Activated naive CD4-positive, alpha-beta T cell (primary cell): ENCODE results near the gene PTCD2.
"Not testable (repeated sequence)": the region's sequence is repeated elsewhere in the genome, so short reads cannot be mapped to it uniquely, and the experiment has no call there.

ENCODE experiments used
- DNase-seq, 4 experiments: peaks; one replicate each; lab custom pipeline; 2025; lab: John Stamatoyannopoulos, UW

The PTCD2 gene

DNA sequence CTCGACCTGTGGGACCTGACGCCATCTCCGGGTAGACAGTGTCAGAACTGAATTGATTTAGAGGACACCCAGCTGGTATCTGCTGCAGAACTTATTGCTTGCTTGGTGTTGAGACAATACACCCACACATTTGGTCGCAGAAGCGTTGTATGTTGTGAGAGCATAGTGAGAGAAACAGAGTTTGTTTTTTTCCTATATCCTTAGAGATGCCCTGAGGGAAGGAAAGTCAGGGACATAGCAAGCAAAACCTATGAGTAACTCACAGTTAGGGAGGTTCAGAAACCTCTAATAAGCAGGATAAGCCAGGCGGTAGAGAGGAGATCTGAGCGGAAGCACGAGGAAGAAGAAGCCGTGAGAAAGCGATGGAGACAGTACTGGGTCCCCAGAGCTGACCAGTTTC, 59.8 kb downstream of the PTCD2 start:
- no peak for DNase-seq

DNA sequence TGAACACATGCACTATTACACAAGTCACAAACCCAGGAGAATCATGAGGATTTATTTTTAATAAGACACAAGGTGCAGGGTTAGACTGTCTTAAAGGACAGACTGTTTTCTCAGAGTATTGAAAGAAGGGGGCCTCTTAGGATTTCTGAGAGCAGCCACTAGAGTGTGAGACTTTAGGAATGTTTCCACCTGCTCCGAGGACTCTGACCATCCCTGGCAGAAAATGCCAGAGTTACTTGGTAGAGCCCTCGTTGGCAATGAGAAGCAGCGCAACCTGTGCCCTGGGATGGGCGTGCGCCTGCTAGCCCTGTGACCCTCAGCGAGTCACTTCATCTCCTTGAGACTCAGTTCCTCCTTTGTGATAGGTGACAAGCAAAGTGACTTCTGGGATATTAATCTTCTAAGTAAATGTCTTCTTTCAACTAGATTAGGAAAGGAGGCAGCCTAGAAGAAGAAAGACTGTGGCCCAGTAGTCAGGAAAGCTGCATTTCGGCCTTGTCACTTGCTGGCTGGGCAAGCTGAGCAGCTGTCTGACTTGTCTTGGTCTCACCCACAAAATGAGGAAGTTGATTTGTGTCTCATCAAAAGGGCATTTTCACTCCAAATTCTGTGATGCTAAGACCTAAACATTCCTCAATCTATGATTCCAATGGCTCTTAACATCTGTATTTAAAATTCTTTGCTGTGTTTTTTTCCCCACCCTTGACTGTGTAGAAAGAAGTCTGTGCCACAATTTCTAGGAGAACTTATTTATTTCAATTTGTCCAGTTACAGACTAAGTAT, 60.5 kb downstream of the PTCD2 start:
- no peak for DNase-seq

DNA sequence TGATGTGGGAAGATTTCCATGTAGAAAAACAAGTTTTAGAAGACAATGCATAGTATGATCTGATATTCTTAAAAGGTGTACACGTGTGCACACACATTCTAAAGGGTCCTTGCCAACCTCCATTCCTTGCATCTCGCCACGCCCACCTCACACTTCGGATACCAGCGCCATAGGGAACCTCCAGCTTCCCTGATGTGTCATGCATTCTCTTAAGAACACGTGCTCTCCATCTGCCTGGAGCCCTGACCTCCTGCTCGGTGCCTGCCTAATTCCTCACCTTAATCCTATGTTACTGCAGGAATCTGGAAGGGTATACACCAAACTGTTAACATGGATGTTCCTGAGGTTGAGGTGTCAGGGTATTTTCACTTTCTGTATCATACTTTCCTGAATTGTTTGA, 63.1 kb downstream of the PTCD2 start:
- DNase-seq, result no peak

DNA sequence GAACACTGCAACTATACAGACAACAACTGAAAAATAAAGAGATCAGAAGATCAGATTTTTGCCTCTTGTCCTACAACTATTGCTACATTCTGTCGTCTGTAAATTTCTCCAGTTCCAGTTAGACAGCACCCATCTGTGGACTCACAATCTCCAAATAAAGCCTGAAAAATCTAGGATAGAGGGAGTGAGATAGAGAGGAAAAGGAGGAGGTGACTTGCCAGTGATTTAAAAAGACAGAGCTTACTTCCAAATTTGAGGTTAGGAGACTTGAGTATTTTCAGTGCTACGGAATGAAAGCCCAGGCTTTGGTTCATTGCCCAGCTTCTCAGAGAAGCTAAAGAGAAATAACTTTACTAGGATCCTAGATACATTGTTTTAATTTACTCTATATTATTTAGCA, 63.6 kb downstream of the PTCD2 start:
- DNase-seq, result no peak

DNA sequence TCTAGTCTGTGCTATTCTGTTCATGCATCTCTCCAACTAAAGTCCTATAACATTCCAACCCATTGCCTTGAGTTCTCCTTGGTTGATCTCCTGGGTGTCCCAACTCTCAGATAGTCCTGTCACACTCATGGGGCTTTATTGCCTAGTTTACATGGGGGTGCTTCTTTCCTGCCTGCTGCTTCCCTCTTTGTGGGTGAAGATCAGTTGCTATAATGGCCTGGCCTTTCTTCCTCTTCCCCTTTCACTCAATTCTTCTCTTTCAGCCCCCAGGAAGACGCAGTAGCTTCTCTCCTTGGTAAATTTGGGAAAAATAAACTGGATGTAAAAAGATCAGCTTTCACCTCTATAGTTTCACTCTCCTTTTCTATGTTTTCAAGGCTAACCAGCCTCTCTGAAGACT, 66.5 kb downstream of the PTCD2 start:
- DNase-seq, result no peak

DNA sequence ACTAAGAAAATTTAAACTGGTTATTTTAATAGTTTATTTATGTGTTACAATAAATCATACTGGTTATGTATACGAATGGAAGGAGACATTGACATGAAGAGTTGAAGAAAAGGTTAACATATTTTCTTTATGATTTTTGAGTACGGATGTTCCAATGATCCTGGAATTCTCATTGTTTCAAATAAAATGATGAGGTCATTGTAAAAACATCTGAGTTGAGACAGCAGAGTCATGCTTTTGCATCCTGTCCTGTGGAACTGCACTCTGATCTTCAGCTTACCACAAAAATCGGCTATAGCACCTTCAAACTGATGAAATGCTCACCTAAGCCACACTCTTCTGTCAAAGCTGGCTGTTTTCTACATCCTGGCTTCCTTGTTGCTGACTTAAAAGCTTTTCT, 67.8 kb downstream of the PTCD2 start:
- no peak for DNase-seq

DNA sequence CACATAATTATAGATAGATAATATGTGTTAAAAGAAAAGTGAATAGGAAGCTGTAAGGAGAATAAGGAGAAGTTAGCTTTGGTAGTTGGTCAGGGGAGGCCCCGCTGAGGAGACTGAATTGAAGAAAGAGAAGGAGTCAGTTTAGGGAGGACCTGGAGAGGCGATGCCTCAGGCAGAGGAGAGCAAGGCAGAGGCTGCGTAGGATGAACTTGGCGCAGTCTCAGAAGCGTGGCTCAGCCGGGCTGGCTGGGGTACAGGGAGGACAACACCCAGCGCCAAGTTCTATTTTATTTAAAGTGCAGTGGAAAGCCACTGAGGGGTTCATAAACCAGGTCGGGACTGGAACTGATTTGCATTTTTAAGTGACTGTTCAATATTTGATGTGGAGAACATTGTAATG, 68.5 kb downstream of the PTCD2 start:
- no peak for DNase-seq

DNA sequence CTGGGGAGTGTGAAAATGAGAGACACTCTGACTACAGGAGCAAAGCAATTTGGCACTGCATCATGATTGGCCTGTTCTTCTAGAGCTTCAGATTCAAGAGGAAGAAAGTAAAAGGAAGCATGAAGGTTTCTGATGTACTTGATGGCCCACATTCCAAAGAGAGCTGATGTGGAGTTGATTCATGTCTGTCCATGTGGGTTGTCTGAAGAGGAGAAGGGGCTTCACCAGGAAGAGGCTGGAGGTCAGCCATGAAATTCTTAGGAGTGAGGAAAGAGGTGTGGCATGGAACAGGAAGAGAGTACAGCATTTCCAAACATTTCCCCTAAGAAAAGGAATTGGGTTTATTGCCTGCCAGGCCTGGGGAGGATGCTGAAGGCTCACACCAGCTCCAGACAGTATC, 70.7 kb downstream of the PTCD2 start:
- no peak for DNase-seq

DNA sequence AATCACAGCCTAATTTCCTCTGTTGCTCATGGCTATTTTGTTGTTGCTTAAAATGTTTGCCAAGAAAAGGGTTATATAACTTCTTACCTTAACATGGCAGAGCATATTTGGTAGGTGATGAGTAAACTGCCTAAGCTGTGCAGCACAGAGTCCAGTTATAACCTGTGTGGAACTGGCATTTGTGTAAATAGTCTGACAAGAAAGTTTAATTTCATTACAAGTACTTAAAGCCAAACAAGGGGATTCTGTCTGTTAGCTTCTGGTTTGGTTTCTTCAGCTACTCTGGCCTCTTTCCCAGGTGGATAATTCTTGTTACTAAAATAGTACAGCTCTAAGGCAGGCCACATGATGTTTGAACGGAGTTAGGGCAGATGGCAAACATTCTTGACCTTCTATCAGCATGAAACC, 72.2 kb downstream of the PTCD2 start:
- no peak for DNase-seq

DNA sequence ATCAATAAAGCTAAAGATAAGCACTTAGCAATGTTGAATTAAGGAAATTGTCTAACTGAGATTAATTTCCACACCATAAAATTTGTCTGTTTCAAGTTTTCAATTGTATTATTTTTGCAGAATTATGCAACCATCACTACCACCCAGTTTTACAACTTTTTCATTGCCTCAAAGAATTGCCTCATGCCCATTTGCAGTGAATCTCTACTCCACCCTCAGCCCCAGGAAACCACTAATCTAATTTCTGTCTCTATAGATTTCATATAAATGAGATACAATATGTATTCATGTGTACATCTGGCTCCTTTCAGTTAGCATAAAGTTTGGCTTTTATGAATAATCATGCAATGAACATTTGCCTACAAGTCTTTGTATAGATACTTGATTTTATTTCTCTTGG, 72.9 kb downstream of the PTCD2 start:
- DNase-seq, result no peak

DNA sequence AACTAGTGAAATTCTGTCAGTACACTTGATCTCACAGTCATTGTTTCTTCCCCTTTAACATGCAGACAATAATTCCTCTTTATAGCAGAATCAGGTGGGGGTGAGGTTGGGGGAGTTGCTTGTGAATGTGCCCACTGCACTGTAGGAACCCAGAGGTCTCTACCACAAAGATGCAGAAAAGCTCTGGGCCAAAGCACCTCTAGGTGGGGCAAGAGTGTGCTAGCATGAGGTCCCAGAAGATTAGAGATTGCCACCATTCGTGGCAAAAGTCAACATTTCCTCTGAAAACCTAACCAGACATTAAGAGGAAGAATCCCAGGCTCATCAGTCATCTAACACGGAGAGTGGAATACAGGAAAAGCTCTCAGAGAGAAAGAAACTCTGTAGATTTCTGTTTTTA, 74.5 kb downstream of the PTCD2 start:
- DNase-seq, result no peak

DNA sequence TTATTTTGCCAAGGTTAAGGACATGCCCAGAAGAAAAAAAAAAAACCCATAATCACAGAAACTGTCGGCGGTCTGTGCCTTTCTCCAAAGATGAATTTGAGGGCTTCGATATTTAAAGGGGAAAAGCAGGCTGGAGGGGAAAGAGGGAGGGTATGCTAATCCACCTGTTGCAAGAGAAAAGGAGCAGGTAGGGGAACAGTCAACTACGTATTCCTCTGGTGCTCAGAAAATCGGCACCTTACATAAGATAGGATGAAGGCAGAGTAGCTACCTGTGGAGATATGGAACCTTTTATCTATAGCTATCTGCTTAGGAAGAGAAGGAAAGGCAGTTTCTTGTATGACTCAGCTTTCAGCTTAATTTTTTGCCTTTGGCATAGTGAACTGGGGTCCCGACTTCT, 77.7 kb downstream of the PTCD2 start:
- no peak for DNase-seq

DNA sequence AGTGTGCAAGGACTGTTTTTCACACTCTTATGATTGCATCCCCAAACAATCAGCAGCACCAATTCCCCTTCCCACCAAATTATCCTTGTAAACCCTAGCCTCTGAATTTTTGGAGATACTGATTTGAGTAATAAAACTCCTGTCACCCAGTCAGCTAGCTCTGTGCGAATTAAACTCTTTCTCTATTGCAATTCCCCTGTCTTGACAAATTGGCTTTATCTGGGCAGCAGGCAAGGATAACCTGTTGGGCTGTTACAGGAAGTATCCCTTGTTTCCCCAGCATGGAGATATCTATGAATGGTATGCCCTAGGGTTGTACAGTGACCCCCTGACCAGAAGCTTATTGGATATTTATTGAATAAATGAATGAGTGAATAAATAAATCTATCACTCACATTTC, 80.8 kb downstream of the PTCD2 start:
- DNase-seq, result no peak

DNA sequence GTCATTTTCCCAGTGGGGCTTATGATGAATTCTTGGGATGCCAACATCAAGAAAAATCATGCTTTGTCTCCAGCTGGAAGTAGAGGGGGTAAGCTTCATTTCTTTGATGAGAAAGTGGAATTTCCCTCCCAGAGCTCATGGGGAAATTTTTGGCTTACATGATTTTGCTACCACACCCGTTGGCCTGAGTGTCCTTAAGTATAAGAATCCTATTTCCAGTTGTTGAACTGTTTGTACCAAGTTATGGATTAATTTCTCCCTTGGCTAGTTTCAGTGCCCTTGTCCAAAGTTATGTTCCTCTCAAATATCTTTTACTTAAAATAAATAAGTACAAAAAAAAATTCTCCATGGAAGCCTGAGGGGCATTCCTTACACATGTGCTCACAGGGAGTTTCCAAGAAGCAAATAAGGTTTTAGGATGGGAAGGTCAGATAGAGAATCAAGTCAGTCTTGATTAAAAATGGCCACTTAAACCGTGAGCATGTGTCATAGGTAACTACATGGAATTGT, 82.3 kb downstream of the PTCD2 start:
- DNase-seq, result no peak

DNA sequence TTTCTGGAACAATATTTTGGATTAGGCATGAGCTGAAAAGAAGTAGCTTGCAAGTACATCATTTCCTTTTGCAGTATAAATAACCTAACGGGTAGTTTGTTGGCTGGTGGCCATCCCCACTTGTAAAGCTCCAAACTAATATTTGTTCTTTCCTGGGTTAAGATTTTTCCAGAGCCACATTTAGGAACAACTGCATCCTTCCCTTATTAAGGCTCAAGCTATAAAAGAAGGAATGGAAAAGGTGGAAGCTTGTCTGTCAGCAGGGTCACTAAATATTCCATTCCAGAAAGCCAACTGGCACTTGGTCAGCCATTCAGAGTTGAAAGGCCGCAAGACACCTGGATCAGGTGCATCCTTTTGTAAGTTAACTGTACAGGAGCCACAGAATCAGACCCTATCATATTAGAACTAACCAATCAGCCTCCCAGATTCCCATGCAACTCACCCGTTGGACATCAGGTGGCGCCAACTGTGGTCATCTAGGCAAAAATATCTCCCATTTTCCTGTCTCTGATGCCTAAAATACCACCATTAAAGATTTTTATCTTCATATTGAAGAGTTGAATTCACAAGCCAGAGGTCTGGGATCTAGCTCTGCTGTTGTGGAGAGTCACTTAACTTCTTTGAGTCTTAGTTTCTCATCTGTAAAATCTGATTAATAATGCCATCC, 82.9 kb downstream of the PTCD2 start:
- DNase-seq, result no peak

DNA sequence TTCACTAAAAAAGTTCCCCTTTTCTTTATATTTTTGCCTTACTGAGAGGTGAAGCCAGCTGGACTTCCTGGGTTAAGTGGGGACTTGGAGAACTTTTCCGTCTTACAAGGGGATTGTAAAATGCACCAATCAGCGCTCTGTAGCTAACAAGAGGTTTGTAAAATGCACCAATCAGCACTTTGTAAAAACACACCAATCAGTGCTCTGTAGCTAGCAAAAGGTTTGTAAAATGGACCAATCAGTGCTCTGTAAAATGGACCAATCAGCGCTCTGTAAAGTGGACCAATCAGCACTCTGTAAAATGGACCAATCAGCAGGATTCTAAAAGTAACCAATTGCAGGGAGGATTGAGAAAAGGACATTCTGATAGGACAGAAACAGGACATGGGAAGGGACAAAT, 84.6 kb downstream of the PTCD2 start:
- DNase-seq, result not testable (repeated sequence)

DNA sequence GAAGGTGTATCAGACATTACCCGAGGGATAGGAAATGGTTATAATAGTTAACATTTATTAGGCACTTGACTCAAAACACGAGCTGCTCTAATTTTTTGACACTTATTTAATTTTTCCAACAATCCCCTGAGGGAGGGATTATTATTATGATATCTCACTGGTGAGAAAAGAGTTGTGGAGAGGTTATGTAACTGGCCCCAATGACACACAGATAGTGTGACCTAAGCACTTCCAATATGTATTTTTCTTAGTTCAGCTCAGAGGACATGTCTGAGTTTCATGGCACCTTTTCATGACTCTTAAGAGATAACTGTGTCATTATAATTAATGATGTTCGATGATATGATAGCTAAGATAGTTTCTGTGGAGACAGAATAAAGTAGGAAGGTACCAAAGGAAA, 86.9 kb downstream of the PTCD2 start:
- no peak for DNase-seq

DNA sequence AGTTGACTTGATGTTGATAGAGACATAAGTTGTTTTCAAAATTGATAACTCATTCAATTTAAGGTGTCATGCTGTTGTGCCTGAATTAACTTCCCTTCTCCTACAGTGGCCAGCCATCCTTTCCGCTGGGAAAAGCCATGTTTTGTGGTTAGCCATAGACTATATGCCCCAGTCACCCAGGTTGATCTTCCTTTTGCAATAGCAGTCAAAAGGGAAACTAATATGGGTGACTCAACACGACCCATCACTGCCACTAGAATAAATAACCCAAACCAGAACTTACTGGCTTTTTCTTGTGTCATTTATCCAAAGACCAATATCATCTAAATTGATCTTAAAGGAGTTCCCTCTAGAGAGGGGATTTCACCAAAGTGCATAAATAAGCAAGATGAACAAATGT, 87.4 kb downstream of the PTCD2 start:
- no peak for DNase-seq

DNA sequence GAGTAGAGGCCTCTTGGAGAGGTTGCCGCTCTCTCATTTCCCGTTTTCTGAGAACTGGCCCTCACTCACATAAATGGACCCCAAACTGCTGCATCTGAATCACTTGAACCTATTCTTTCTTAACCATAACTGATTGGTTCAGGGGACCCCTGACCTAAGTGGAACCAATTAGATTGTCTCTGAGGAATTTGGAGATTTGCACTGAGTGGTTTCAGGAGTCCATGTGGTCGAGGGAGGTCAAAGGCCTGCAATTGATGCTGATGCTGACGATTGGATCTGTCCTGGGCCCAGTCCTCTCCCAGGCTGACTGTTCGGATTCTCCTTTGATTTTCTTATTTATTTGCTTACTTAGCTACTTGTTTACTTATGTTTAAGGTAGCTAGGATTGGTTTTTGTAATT, 88.0 kb downstream of the PTCD2 start:
- DNase-seq, result no peak

DNA sequence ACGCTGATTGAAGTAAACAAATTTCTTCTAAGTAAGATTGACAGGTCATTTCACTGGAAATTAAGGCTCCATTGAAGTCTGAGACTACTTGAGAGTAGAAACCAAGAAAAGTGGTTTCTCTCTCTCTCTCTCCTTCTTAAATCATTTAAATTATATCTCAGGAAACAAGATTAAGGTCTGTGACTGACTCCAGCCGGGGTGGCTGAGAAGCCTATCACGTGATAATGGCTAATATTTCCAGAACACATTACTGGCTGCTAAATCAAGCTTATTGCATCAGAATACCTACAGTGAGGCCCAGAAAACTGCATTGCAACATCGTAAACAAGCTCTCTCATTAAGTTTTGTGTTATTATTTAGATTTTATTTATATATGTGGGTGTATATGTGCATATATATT, 88.4 kb downstream of the PTCD2 start:
- DNase-seq, result no peak

DNA sequence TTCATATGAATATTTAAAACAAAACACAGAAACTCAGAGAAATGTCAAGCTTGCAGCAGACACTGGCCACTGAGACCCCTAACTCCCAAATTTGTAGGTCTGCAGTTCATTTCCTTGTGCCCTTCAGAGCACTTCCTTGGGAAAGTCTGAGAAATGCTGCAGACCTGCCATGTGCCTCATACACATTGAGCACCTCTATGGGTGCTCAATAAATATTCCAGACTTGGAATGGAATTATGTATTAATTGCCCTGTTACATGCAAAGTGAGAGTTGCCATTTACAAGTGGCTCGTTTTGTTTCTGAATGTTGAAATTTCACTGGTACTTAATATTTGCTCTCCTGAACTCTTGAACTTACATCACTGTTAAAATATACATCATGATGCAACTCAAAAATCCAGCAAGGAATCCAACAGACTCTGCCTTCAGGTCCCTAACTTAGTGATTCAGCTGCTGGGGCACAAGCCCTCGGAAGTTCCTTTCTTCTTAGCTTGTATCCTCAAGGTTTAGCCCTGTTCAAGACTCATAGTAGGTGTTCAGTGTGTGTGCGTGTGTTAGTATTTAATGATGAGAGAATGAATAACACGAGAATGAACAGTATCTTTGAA, 90.6 kb downstream of the PTCD2 start:
- DNase-seq, result no peak

DNA sequence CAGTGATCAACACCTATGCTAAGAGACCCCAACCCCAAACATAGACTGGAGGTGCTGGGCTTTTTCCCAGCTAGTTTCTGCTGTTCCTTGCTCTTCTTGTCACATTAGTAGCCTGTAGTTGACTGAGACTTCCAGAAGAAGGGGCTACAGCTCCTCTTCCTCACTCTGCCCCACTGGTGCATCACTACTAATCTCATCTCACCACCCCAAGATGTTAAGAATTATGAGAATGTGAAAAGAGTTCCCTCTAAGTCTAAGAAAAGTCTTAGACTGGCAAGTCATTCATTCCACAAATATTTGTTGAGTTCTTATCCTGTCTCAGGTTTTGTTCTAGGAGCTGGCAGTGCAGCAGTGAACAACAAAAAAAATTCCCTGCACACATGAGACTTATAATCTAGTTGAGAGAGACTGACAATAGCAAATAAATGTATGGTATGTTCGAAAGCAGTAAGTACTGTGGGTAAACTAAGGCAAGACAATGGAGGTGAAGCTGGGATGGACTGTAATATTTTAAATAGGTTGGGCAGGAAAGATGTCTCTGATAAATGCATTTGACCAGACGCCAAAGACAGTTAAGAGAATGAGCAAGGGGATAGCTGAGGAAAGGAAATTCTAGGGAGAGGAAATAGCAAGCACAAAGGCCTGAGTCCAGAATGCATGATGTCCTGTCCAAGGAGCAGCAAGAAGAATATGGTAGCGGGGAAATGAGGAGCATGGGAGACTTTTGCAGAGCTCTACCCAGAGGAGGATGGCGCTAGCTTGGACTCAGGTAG, 92.3 kb downstream of the PTCD2 start:
- DNase-seq, result no peak
